Hepatocyte (in vitro differentiated cells): ENCODE data around the gene TMC2. TPM values are rescaled to one million over a fixed set of nuclear protein-coding genes. Genes with fewer than 3 reads are reported as not detected.

Experiments
- DNase-seq: peaks from one replicate; pipeline ENCODE4 v3.0.0-alpha.2; 2016; ENCODE audit warnings: low spot score
- H2AFZ ChIP-seq: fragments of 200-600 bp; sonication (generic); 2 replicates; pipeline ENCODE4 v1.6.0; 2016; ENCODE audit warnings: antibody characterized with exemption, mild to moderate bottlenecking
- H3K27ac ChIP-seq: fragments of 200-600 bp; sonication (generic); 2 replicates; pipeline ENCODE4 v1.5.1; 2016; ENCODE audit warnings: mild to moderate bottlenecking
- H3K27me3 ChIP-seq: fragments of 200-600 bp; sonication (generic); 2 replicates; pipeline ENCODE4 v1.6.1; 2016
- H3K36me3 ChIP-seq: fragments of 200-600 bp; sonication (generic); replicated peaks from 2 replicates; pipeline ENCODE4 v1.5.1; 2016; ENCODE audit warnings: low read depth; ENCODE audit not compliant: insufficient read depth
- H3K4me1 ChIP-seq: fragments of 200-600 bp; sonication (generic); 2 replicates; pipeline ENCODE4 v1.5.1; 2016; ENCODE audit warnings: mild to moderate bottlenecking, moderate library complexity; ENCODE audit not compliant: insufficient read depth
- H3K4me2 ChIP-seq: fragments of 200-600 bp; sonication (generic); 2 replicates; pipeline ENCODE4 v1.6.0; 2016
- H3K4me3 ChIP-seq: fragments of 200-600 bp; sonication (generic); 2 replicates; pipeline ENCODE4 v1.5.1; 2016; ENCODE audit warnings: mild to moderate bottlenecking
- H3K79me2 ChIP-seq: fragments of 200-600 bp; sonication (generic); 2 replicates; pipeline ENCODE4 v1.6.0; 2017; ENCODE audit warnings: mild to moderate bottlenecking
- H3K9me2 ChIP-seq: fragments of 200-600 bp; sonication (generic); replicated peaks from 2 replicates; pipeline ENCODE4 v1.6.0; 2017; ENCODE audit warnings: mild to moderate bottlenecking; ENCODE audit not compliant: insufficient read depth
- H3K9me3 ChIP-seq: fragments of 200-600 bp; sonication (generic); 2 replicates; pipeline ENCODE4 v1.5.1; 2016; ENCODE audit warnings: low read depth, mild to moderate bottlenecking
- H4K20me1 ChIP-seq: fragments of 200-600 bp; sonication (generic); 2 replicates; pipeline ENCODE4 v1.6.0; 2016; ENCODE audit warnings: mild to moderate bottlenecking; ENCODE audit not compliant: insufficient read depth, poor library complexity, severe bottlenecking
- CTCF ChIP-seq: fragments of 200-600 bp; sonication (generic); IDR thresholded peaks from 2 replicates; pipeline ENCODE4 v1.5.1; 2016; ENCODE audit warnings: antibody characterized with exemption, mild to moderate bottlenecking; ENCODE audit not compliant: poor library complexity
- EZH2 ChIP-seq: fragments of 200-600 bp; sonication (generic); IDR thresholded peaks from 2 replicates; pipeline ENCODE4 v1.6.1; 2016; ENCODE audit warnings: antibody characterized with exemption, mild to moderate bottlenecking, borderline replicate concordance
- EZH2phosphoT487 ChIP-seq: fragments of 200-600 bp; sonication (generic); IDR thresholded peaks from one replicate; pipeline ENCODE4 v1.6.1; 2018; ENCODE audit warnings: antibody characterized with exemption, mild to moderate bottlenecking, low read depth, moderate library complexity; ENCODE audit not compliant: unreplicated experiment, severe bottlenecking
- WGBS: methylation state at CpG from one replicate; pipeline ENCODE4 v1.1.6; 2016; ENCODE audit warnings: low lambda C conversion rate; ENCODE audit errors: missing lambda C conversion rate; 5-methylcytosine and 5-hydroxymethylcytosine counted together
- polyA plus RNA-seq: library from polyadenylated mRNA; unstranded; fragments of >200 nt; fragmentation: Nextera tagmentation; extraction: Ambion mirVana; gene quantifications from 2 replicates; pipeline ENCODE4 v1.2.1, GENCODE V29; 2016
- total RNA-seq: library from RNA; depleted of rRNA; stranded (reverse); fragments of >200 nt; gene quantifications from 2 replicates; pipeline ENCODE4 v1.2.3, GENCODE V29; 2014

TMC2 gene
- total and polyA plus RNA-seq, 2 experiments from 2014 or later: not detected

DNA sequence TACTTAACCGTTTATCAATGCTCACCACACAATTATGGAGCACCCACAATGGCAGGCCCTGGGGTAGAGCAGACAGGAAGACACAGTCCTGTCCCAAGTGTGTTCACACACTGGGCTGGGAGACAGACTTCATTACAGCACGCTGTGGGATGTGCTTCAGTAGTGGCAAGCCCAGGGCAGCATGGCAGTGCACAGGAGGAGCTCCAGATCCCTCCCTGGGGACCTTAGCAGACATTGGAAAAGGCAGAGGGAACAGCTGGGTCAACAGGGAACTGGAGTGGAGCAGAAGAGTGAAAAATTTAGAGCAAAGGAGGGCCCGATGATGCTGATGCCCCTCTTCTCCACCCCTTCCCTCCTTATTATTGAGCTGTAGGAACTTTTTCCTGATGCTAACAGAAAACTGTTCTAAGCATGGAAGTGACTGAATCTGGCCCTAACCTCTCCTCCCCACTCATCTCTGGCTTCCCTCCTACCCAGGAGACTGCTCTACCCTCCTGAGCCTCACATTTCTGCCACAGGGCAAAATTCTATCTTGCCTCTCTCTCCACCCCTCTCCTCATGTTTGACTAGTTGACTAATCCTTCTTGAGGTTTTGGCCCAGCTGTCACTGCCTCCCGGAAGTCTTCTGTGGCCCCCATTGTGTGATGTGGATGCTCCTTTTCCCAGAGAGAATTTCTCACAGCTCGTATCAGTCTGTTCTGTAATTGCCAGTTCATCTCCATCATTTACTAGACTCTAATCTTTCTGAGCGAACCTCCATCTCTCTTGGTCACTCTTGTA is 74.8 kb downstream of the TMC2 start:
- no peak overlapping the region for H2AFZ ChIP-seq
- no peaks in the 10 kb centered on the region for H3K4me1 ChIP-seq
- H3K9me2 ChIP-seq: no peaks in the 10 kb centered on the region
- 61% methylated on average over 6 of the region's 6 CpGs for WGBS
- TF ChIP-seq CTCF (no peak), EZH2 (no peak), EZH2phosphoT487 (no peak)
- no peak overlapping the region for H3K4me3 ChIP-seq
- DNase-seq: no peak
- H3K27ac ChIP-seq: no peak overlapping the region
- H4K20me1 ChIP-seq: no peaks in the 10 kb centered on the region
- no peaks in the 10 kb centered on the region for H3K36me3 ChIP-seq
- no peaks in the 10 kb centered on the region for H3K9me3 ChIP-seq
- no peaks in the 10 kb centered on the region for H3K79me2 ChIP-seq
- H3K4me2 ChIP-seq: no peak overlapping the region
- H3K27me3 ChIP-seq: peaks cover 7% of the 10 kb centered on the region

DNA sequence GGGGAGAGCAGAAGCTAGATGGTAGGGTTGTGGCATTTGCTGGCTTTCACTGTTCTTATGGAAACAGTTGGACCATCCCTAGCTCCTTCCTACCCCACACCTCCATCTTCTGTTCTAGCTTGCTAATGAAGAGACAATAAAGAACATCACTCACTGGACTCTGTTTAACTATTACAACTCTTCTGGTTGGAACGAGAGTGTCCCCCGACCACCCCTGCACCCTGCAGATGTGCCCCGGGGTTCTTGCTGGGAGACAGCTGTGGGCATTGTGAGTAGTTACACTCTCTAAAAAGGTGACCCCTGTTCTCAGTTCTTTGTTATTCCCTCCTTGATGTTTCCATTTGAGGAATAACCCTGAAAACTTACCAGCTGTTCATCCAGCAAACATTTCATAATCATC is 75.7 kb downstream of the TMC2 start:
- TF ChIP-seq EZH2phosphoT487 (no peak), CTCF (no peak), EZH2 (no peak)
- Histone ChIP-seq H3K27me3 (peaks cover 7% of the 10 kb centered on the region), H3K79me2 (no peaks in the 10 kb centered on the region), H3K36me3 (no peaks in the 10 kb centered on the region), H3K27ac (no peak overlapping the region), H3K9me3 (no peaks in the 10 kb centered on the region), H3K9me2 (no peaks in the 10 kb centered on the region), H3K4me1 (no peaks in the 10 kb centered on the region), H2AFZ (no peak overlapping the region), H4K20me1 (no peaks in the 10 kb centered on the region), H3K4me3 (no peak overlapping the region), H3K4me2 (no peak overlapping the region)
- no peak for DNase-seq
- 75% methylated on average over 3 of the region's 3 CpGs for WGBS

DNA sequence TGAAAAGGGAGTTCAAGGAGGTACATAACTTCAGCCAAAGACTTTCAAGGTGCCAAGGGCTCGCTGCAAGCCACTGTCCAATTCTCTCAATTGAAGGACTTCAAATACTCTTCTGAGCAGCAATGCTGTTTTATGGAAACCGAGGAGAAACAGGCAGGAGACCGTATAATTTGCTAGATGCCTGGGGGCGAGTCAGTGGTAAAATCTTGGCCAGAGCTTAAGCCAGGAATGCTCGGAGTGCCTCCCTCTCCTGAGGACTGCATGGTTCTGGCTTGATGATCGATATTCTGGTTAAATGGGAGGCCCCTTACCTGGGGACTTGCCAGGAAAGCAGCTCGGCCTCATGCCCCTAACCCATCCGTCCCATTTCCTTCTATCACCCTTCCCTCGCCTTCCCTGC is 80.3 kb downstream of the TMC2 start:
- H3K4me1 ChIP-seq: no peaks in the 10 kb centered on the region
- no peak overlapping the region for H3K27ac ChIP-seq
- peaks cover 7% of the 10 kb centered on the region for H3K27me3 ChIP-seq
- no peaks in the 10 kb centered on the region for H3K36me3 ChIP-seq
- 80% methylated on average over 9 of the region's 9 CpGs for WGBS
- no peak overlapping the region for H3K4me2 ChIP-seq
- no peak for DNase-seq
- no peak for TF ChIP-seq EZH2
- TF ChIP-seq CTCF: no peak
- TF ChIP-seq EZH2phosphoT487: no peak
- H4K20me1 ChIP-seq: no peaks in the 10 kb centered on the region
- H3K79me2 ChIP-seq: no peaks in the 10 kb centered on the region
- H3K9me2 ChIP-seq: no peaks in the 10 kb centered on the region
- no peak overlapping the region for H3K4me3 ChIP-seq
- no peaks in the 10 kb centered on the region for H3K9me3 ChIP-seq
- H2AFZ ChIP-seq: no peak overlapping the region
